ENCODE data around the gene OGFOD3. TPM values are rescaled to one million over a fixed set of nuclear protein-coding genes. Genes with fewer than 3 reads are reported as not detected.

Gene OGFOD3
- total and polyA plus RNA-seq, 9 of the 15 experiments (the other 6 are each of a cell fraction or from before 2014, with no cell fraction given): 0.69 to 44.7 (median 18.9) TPM

DNA sequence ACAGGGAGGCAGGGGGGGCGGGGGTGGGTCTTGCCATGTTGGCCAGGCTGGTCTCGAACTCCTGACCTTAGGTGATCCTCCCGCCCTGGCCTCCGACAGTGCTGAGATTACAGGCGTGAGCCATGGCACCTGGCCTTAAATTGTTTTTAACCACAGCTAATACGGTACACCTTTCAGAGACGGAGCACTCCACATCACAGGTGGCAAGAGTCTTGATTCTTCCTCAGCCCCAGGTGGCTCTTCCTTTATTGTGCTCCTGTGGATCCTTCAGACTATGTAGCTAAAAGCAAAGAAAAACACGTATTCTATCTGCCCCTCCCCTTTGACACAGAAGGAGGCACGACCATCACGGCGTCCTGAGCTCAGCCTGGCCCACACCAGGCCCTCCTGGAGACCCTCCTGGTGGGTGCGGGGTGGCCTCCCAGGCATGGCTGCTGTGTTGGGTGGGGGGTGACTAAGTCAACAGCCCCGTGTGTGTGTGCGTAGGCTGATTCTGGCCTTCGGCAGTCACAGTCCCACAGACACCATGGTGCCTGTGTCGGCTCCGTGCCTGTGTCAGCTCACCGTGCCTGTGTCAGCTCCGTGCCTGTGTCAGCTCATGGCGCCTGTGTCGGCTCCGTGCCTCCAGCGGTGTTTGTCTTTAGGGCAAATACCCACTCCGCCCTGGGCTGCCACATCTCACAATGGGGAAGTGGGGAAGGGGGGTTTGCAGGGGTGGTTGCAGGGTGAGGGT is 74.0 kb downstream of the OGFOD3 start:
- Histone ChIP-seq H3K4me2 (ENCODE audit: insufficient read depth, low read length) (peak overlapping the region; percentile 57), H2AFZ (ENCODE audit: low read depth, low read length) (peak overlapping the region; percentile 86), H3K27me3 (ENCODE audit: control insufficient read depth in 2 of 2, insufficient read depth in 2 of 2, low read length in 2 of 2) (no peaks in the 10 kb centered on the region), H3K27ac (ENCODE audit: extremely low read depth, low read depth, low read length) (peak overlapping the region; percentile 98), H3K9me1 (ENCODE audit: control insufficient read depth, insufficient read depth, low read length) (no peaks in the 10 kb centered on the region), H3K36me3 (ENCODE audit: control insufficient read depth, insufficient read depth, low read length) (no peaks in the 10 kb centered on the region), H3K79me2 (ENCODE audit: control insufficient read depth, insufficient read depth, low read length) (no peaks in the 10 kb centered on the region; the same call in 2 of the 3 replicates), H3K4me3 (no peak overlapping the region), H3K9ac (ENCODE audit: insufficient read depth in 1 of 2, low read depth in 2 of 2, low read length in 2 of 2) (peak overlapping the region; percentile 81 to 93), H3K4me1 (replicated peaks in 1 of 2; ENCODE audit: control insufficient read depth in 2 of 2, insufficient read depth in 2 of 2, low read length in 2 of 2) (peaks cover 43 to 70% of the 10 kb centered on the region in 2 experiments), H3K9me3 (replicated peaks; ENCODE audit: control insufficient read depth, insufficient read depth, low read depth, low read length) (peaks cover 4% of the 10 kb centered on the region), H4K20me1 (replicated peaks; ENCODE audit: control insufficient read depth, insufficient read depth, low read length) (no peaks in the 10 kb centered on the region)
- POLR2A ChIA-PET: interaction anchor here (0.6 to 2.0 kb wide), 8 partner anchors 8 to 132 kb away, joined by 3 to 8 read pairs (median 4); partner anchors contain the start of genes CCDC57 and SECTM1
- FAIRE-seq: no peak
- TSS peak; percentile 62 for BruUV-seq (replicated peaks)
- WGBS (ENCODE audit: insufficient coverage, low coverage, missing lambda C conversion rate): 41% methylated on average over 21 of the region's 24 CpGs
- intact Hi-C loops (cut with micrococcal nuclease) (loop anchor here (10.0 kb wide), 1 partner anchor 310 kb away; the partner anchor contains the start of genes DCXR and RAC3), in situ Hi-C loops (cut with MboI) (no loop called here)
- ATAC-seq: peak; percentile 38
- peak in 1 of 4 experiments; percentile 41 for DNase-seq (ENCODE audit: extremely low read depth in 1 of 4, low spot score in 3 of 4)
- CTCF ChIA-PET (ENCODE audit: low intra/inter-chr PET ratio): no interaction called here
- TF ChIP-seq RBM14 (IDR thresholded peaks at IDR 0.05; ENCODE audit: borderline replicate concordance, insufficient read depth, low read depth, low read length) (0 out of 2 replicates have a peak, but pooled peaks have one; percentile 38), ZC3H4 (CRISPR knock-in tag; IDR thresholded peaks at IDR 0.05; ENCODE audit: borderline replicate concordance) (peak; percentile 49; the same call in 1 of the 2 replicates), CBX3 (IDR thresholded peaks at IDR 0.05; ENCODE audit: borderline replicate concordance in 1 of 2, low read length in 2 of 2) (no peak), ZNF436 (CRISPR knock-in tag; IDR thresholded peaks at IDR 0.05) (no peak), IFI16 (CRISPR knock-in tag; IDR thresholded peaks at IDR 0.05) (no peak), BRD9 (IDR thresholded peaks at IDR 0.05; ENCODE audit: low read depth, partially characterized antibody) (no peak), NR2C2 (CRISPR knock-in tag; IDR thresholded peaks at IDR 0.05) (no peak), NR2C2 (tag; IDR thresholded peaks at IDR 0.05) (no peak), ZNF507 (tag; conservative IDR thresholded peaks at IDR 0.05) (no peak), TSC22D4 (tag; IDR thresholded peaks at IDR 0.05) (no peak), HMGN3 (IDR thresholded peaks at IDR 0.05; ENCODE audit: borderline replicate concordance, extremely low read depth, insufficient read length, low read depth, low read length) (no peak), BCOR (IDR thresholded peaks at IDR 0.05) (no peak), MTA2 (IDR thresholded peaks at IDR 0.05; ENCODE audit: low read depth) (no peak)
- TF ChIP-seq, protein P1, sequence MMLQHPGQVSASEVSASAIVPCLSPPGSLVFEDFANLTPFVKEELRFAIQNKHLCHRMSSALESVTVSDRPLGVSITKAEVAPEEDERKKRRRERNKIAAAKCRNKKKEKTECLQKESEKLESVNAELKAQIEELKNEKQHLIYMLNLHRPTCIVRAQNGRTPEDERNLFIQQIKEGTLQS (IDR thresholded peaks at IDR 0.05): no peak
- TF ChIP-seq, protein P1 (CRISPR knock-in tag; conservative IDR thresholded peaks at IDR 0.05): no peak
- TF ChIP-seq, protein P2, sequence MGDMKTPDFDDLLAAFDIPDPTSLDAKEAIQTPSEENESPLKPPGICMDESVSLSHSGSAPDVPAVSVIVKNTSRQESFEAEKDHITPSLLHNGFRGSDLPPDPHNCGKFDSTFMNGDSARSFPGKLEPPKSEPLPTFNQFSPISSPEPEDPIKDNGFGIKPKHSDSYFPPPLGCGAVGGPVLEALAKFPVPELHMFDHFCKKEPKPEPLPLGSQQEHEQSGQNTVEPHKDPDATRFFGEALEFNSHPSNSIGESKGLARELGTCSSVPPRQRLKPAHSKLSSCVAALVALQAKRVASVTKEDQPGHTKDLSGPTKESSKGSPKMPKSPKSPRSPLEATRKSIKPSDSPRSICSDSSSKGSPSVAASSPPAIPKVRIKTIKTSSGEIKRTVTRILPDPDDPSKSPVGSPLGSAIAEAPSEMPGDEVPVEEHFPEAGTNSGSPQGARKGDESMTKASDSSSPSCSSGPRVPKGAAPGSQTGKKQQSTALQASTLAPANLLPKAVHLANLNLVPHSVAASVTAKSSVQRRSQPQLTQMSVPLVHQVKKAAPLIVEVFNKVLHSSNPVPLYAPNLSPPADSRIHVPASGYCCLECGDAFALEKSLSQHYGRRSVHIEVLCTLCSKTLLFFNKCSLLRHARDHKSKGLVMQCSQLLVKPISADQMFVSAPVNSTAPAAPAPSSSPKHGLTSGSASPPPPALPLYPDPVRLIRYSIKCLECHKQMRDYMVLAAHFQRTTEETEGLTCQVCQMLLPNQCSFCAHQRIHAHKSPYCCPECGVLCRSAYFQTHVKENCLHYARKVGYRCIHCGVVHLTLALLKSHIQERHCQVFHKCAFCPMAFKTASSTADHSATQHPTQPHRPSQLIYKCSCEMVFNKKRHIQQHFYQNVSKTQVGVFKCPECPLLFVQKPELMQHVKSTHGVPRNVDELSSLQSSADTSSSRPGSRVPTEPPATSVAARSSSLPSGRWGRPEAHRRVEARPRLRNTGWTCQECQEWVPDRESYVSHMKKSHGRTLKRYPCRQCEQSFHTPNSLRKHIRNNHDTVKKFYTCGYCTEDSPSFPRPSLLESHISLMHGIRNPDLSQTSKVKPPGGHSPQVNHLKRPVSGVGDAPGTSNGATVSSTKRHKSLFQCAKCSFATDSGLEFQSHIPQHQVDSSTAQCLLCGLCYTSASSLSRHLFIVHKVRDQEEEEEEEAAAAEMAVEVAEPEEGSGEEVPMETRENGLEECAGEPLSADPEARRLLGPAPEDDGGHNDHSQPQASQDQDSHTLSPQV (IDR thresholded peaks at IDR 0.05): peak; percentile 75; the same call in 1 of the 2 replicates
